Neural progenitor cell (in vitro differentiated cells): ENCODE results near the gene KPNA3. TPM values are rescaled to one million over a fixed set of nuclear protein-coding genes. Genes with fewer than 3 reads are reported as not detected.

Experiments used
- DNase-seq: peaks from one replicate; pipeline ENCODE4 v3.0.0-alpha.2; 2016; ENCODE audit warnings: low spot score
- H2AFZ ChIP-seq: fragments of 200-600 bp; sonication (generic); replicated peaks from 2 replicates; pipeline ENCODE4 v1.6.1; 2016; ENCODE audit warnings: antibody characterized with exemption
- H3F3A ChIP-seq: fragments of 200-600 bp; sonication (generic); 2 replicates; pipeline ENCODE4 v1.6.1; 2016; ENCODE audit warnings: antibody characterized with exemption, low read depth
- H3K27ac ChIP-seq: fragments of 200-600 bp; sonication (generic); 2 replicates; pipeline ENCODE4 v1.5.1; 2016; ENCODE audit warnings: mild to moderate bottlenecking
- H3K27me3 ChIP-seq: fragments of 200-600 bp; sonication (generic); 2 replicates; pipeline ENCODE4 v1.6.1; 2016; ENCODE audit warnings: mild to moderate bottlenecking, moderate library complexity
- H3K36me3 ChIP-seq: fragments of 200-600 bp; sonication (generic); 2 replicates; pipeline ENCODE4 v1.5.1; 2016
- H3K4me1 ChIP-seq: fragments of 200-600 bp; sonication (generic); 2 replicates; pipeline ENCODE4 v1.6.1; 2016; ENCODE audit warnings: mixed run types
- H3K4me2 ChIP-seq: fragments of 200-600 bp; sonication (generic); 2 replicates; pipeline ENCODE4 v1.6.1; 2016
- H3K4me3 ChIP-seq: fragments of 200-600 bp; sonication (generic); 2 replicates; pipeline ENCODE4 v1.5.1; 2016
- H3K79me2 ChIP-seq: fragments of 200-600 bp; sonication (generic); 2 replicates; pipeline ENCODE4 v1.6.1; 2016; ENCODE audit warnings: low read depth
- H3K9ac ChIP-seq: fragments of 200-600 bp; sonication (generic); 2 replicates; pipeline ENCODE4 v1.6.1; 2016
- H3K9me3 ChIP-seq: fragments of 200-600 bp; sonication (generic); 2 replicates; pipeline ENCODE4 v1.5.1; 2016; ENCODE audit warnings: low read depth
- H4K20me1 ChIP-seq: fragments of 200-600 bp; sonication (generic); 2 replicates; pipeline ENCODE4 v1.6.1; 2016; ENCODE audit warnings: low read depth
- H3K27ac Mint-ChIP-seq: 3 replicates; pipeline ENCODE4 v1.8.0; 2021; ENCODE audit warnings: mixed read lengths
- H3K27me3 Mint-ChIP-seq: 2 replicates; pipeline ENCODE4 v1.8.0; 2022; ENCODE audit warnings: low read depth, mild to moderate bottlenecking, inconsistent platforms, moderate library complexity, mixed read lengths; ENCODE audit not compliant: insufficient read depth
- H3K36me3 Mint-ChIP-seq: 3 replicates; pipeline ENCODE4 v1.8.0; 2021; ENCODE audit warnings: mixed read lengths
- H3K4me1 Mint-ChIP-seq: 3 replicates; pipeline ENCODE4 v1.8.0; 2021; ENCODE audit warnings: mixed read lengths
- H3K4me3 Mint-ChIP-seq: 3 replicates; pipeline ENCODE4 v1.8.0; 2021; ENCODE audit warnings: mild to moderate bottlenecking, moderate library complexity, mixed read lengths
- H3K9me3 Mint-ChIP-seq: 3 replicates; pipeline ENCODE4 v1.8.0; 2020; ENCODE audit warnings: mixed read lengths
- EZH2 ChIP-seq: fragments of 200-600 bp; sonication (generic); IDR thresholded peaks from 2 replicates; pipeline ENCODE4 v1.6.1; 2017; ENCODE audit warnings: antibody characterized with exemption, mild to moderate bottlenecking, moderate library complexity
- EZH2phosphoT487 ChIP-seq: fragments of 200-600 bp; sonication (generic); IDR thresholded peaks from 2 replicates; pipeline ENCODE4 v1.6.1; 2017; ENCODE audit warnings: antibody characterized with exemption
- total RNA-seq: library from RNA; depleted of rRNA; stranded (reverse); fragments of >200 nt; gene quantifications from 2 replicates; pipeline ENCODE4 v1.2.3, GENCODE V29; 2015; ENCODE audit warnings: low replicate concordance
- TF ChIP-seq, protein P1 (sequence below): fragments of 200-600 bp; sonication (generic); IDR thresholded peaks from 2 replicates; pipeline ENCODE4 v1.5.1; 2017; ENCODE audit warnings: antibody characterized with exemption, mild to moderate bottlenecking

Gene KPNA3
- total RNA-seq, 1 donor from 2014 or later, result 49.4 TPM

DNA sequence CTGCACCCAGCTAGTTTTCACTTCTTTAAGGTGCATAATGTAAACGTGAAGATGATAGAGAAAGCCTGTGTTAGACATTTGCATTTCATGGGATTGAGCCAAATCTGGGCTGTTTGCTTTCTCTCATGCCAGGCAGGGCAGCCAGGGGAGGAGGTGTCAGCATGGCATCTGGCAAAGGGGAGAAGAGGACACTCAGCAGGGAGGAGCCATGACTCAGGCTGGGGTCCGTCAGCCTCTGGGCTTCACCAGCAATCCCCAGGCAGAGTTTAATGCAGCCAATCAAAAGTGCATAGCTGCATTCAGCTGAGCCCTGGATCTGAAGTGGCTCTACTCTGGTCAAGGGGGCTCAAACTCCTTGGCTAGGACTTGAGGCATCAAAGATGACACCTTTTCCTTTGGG, 124.7 kb downstream of the KPNA3 start:
- Histone ChIP-seq H3K4me2 (no peak overlapping the region), H4K20me1 (peaks cover 76% of the 10 kb centered on the region), H2AFZ (no peak overlapping the region), H3K27me3 (peaks cover 51% of the 10 kb centered on the region), H3K79me2 (no peaks in the 10 kb centered on the region), H3K9me3 (no peaks in the 10 kb centered on the region), H3F3A (peaks cover 12% of the 10 kb centered on the region), H3K27ac (no peak overlapping the region), H3K4me3 (no peak overlapping the region), H3K9ac (no peak overlapping the region), H3K36me3 (no peaks in the 10 kb centered on the region), H3K4me1 (peaks cover 5% of the 10 kb centered on the region)
- TF ChIP-seq, protein P1, sequence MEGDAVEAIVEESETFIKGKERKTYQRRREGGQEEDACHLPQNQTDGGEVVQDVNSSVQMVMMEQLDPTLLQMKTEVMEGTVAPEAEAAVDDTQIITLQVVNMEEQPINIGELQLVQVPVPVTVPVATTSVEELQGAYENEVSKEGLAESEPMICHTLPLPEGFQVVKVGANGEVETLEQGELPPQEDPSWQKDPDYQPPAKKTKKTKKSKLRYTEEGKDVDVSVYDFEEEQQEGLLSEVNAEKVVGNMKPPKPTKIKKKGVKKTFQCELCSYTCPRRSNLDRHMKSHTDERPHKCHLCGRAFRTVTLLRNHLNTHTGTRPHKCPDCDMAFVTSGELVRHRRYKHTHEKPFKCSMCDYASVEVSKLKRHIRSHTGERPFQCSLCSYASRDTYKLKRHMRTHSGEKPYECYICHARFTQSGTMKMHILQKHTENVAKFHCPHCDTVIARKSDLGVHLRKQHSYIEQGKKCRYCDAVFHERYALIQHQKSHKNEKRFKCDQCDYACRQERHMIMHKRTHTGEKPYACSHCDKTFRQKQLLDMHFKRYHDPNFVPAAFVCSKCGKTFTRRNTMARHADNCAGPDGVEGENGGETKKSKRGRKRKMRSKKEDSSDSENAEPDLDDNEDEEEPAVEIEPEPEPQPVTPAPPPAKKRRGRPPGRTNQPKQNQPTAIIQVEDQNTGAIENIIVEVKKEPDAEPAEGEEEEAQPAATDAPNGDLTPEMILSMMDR, result no peak
- no peak for TF ChIP-seq EZH2
- no peak for TF ChIP-seq EZH2phosphoT487
- H3K4me3 Mint-ChIP-seq, result no peak overlapping the region
- peaks cover 34% of the 10 kb centered on the region for H3K36me3 Mint-ChIP-seq
- no peak overlapping the region for H3K27ac Mint-ChIP-seq
- peaks cover 6% of the 10 kb centered on the region for H3K27me3 Mint-ChIP-seq
- H3K4me1 Mint-ChIP-seq, result peaks cover 25% of the 10 kb centered on the region
- no peak for DNase-seq
- H3K9me3 Mint-ChIP-seq, result no peaks in the 10 kb centered on the region

DNA sequence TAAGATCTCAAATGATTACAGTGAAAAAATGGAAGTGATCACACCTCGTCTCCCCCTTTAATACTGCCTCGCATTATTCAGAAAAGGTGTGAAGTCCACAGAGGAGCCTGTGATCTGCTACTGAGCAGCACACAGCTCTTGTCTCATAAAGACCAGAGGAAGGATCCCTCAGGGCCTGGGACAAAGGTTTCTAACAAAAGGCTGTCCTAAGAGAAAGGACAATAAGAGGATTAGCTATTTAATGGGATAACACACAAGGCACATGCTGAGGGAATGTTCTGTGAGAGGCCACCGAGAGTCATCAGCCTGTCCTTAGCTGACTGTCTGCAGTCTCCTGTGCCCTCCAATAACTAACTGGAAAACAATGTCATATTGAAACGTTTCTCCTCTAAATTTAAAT, 127.9 kb downstream of the KPNA3 start:
- Mint-ChIP-seq H3K36me3 (peaks cover 49% of the 10 kb centered on the region), H3K27me3 (peaks cover 7% of the 10 kb centered on the region), H3K27ac (no peak overlapping the region), H3K4me3 (peak overlapping the region; percentile 12), H3K9me3 (no peaks in the 10 kb centered on the region), H3K4me1 (peaks cover 10% of the 10 kb centered on the region)
- peaks cover 84% of the 10 kb centered on the region for H4K20me1 ChIP-seq
- H3K27ac ChIP-seq, result no peak overlapping the region
- H3K27me3 ChIP-seq, result peaks cover 82% of the 10 kb centered on the region
- H3K36me3 ChIP-seq, result no peaks in the 10 kb centered on the region
- DNase-seq, result peak; percentile 87
- peak; percentile 99 for TF ChIP-seq EZH2phosphoT487
- TF ChIP-seq EZH2, result no peak
- no peak overlapping the region for H3K4me3 ChIP-seq
- no peak overlapping the region for H2AFZ ChIP-seq
- H3F3A ChIP-seq, result peaks cover 12% of the 10 kb centered on the region
- H3K9me3 ChIP-seq, result no peaks in the 10 kb centered on the region
- H3K79me2 ChIP-seq, result no peaks in the 10 kb centered on the region
- H3K4me2 ChIP-seq, result no peak overlapping the region
- H3K9ac ChIP-seq, result no peak overlapping the region
- peaks cover 5% of the 10 kb centered on the region for H3K4me1 ChIP-seq

DNA sequence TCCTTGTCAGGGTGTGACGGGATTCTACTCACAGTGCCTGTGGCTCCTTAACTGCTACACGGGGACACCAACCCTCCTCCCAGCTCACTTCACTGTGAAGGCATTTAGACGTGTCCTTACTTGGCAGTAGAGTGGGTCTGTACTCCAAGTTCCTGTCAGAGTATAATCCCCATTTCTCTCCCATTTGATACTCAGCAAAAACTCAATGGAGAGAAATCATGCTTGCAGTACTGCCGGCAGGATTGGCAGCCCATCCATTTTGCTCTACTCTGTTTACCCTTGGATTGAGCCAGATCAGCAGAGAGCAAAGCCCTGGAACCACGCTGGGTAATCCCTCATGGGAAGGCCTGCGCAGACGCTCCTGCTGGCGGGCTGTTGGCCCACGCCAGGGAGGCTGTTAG, 135.2 kb downstream of the KPNA3 start:
- H3K9me3 ChIP-seq, result no peaks in the 10 kb centered on the region
- TF ChIP-seq, protein P1, result no peak
- TF ChIP-seq EZH2 (no peak), EZH2phosphoT487 (no peak)

DNA sequence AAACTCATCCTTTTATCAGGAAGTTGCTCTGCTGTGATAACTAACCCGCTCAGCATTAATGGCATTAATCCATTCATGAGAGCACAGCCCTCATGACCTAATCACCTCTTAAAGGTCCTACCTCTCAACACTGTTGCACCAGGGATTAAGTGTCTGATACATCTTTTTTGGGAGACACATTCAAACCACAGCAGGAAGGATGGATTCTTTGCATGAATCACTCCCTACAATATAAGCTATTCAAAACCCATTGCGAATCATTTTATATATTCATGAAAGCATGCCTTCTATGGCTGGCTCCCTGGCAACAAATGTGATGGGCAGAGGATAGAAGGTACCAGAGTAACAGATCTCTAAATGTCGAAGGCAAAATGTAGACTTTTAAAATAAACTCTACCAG, 136.6 kb downstream of the KPNA3 start:
- Mint-ChIP-seq H3K36me3 (peaks cover 9% of the 10 kb centered on the region), H3K4me1 (peaks cover 33% of the 10 kb centered on the region), H3K27me3 (peaks cover 6% of the 10 kb centered on the region), H3K27ac (peak overlapping the region; percentile 9), H3K4me3 (no peak overlapping the region), H3K9me3 (no peaks in the 10 kb centered on the region)
- H3K4me3 ChIP-seq, result no peak overlapping the region
- no peak for DNase-seq
- H3K27me3 ChIP-seq, result peaks cover 34% of the 10 kb centered on the region
- H3F3A ChIP-seq, result peaks cover 8% of the 10 kb centered on the region
- H3K27ac ChIP-seq, result no peak overlapping the region
- H3K79me2 ChIP-seq, result no peaks in the 10 kb centered on the region
- H2AFZ ChIP-seq, result no peak overlapping the region
- H3K9ac ChIP-seq, result no peak overlapping the region
- H3K4me1 ChIP-seq, result peaks cover 7% of the 10 kb centered on the region
- no peaks in the 10 kb centered on the region for H3K36me3 ChIP-seq
- H3K9me3 ChIP-seq, result no peaks in the 10 kb centered on the region
- TF ChIP-seq EZH2phosphoT487, result no peak
- peaks cover 29% of the 10 kb centered on the region for H4K20me1 ChIP-seq
- no peak overlapping the region for H3K4me2 ChIP-seq

More for the DNA sequence above, 135.2 kb downstream of the KPNA3 start:
- no peak overlapping the region for H3K27ac ChIP-seq
- DNase-seq, result peak; percentile 73
- Mint-ChIP-seq H3K36me3 (peaks cover 18% of the 10 kb centered on the region), H3K4me3 (no peak overlapping the region), H3K27ac (no peak overlapping the region), H3K4me1 (peaks cover 30% of the 10 kb centered on the region), H3K27me3 (peaks cover 4% of the 10 kb centered on the region), H3K9me3 (no peaks in the 10 kb centered on the region)
- H3K79me2 ChIP-seq, result no peaks in the 10 kb centered on the region
- H2AFZ ChIP-seq, result no peak overlapping the region
- H4K20me1 ChIP-seq, result peaks cover 42% of the 10 kb centered on the region
- H3K36me3 ChIP-seq, result no peaks in the 10 kb centered on the region
- peaks cover 7% of the 10 kb centered on the region for H3K4me1 ChIP-seq
- H3K27me3 ChIP-seq, result peaks cover 47% of the 10 kb centered on the region
- H3K4me2 ChIP-seq, result no peak overlapping the region
- no peak overlapping the region for H3K9ac ChIP-seq
- H3F3A ChIP-seq, result peaks cover 8% of the 10 kb centered on the region
- no peak overlapping the region for H3K4me3 ChIP-seq
